ENCODE data around the gene SDHA. TPM values are rescaled to one million over a fixed set of nuclear protein-coding genes. Genes with fewer than 3 reads are reported as not detected.

SDHA gene
- polyA plus RNA-seq, 3 donors, result 55.0 to 98.0 (median 91.5) TPM

GRCh38 chr5:171801-172331, 46.3 kb upstream of the SDHA start:
- H3K9ac ChIP-seq (ENCODE audit: insufficient read depth, low read length, poor library complexity, severe bottlenecking), result no peak overlapping the region
- no peak overlapping the region for H3K27ac ChIP-seq (ENCODE audit: low read depth in 1 of 2, low read length in 2 of 2)
- no peak overlapping the region for H2AFZ ChIP-seq (ENCODE audit: insufficient read depth, low read depth, low read length, poor library complexity, severe bottlenecking)
- H4K20me1 ChIP-seq (ENCODE audit: insufficient read depth, low read length), result no peaks in the 10 kb centered on the region
- H3K4me1 ChIP-seq (ENCODE audit: control insufficient read depth in 1 of 2, insufficient read depth in 2 of 2, low read length in 2 of 2), result no peaks in the 10 kb centered on the region
- H3K27me3 ChIP-seq (ENCODE audit: control insufficient read depth in 2 of 2, insufficient read depth in 2 of 2, low read length in 2 of 2), result no peaks in the 10 kb centered on the region
- H3K4me3 Mint-ChIP-seq, result no peak overlapping the region
- no peak overlapping the region for H3K27ac Mint-ChIP-seq
- no peak overlapping the region for H3K4me3 ChIP-seq (replicated peaks in 1 of 3; ENCODE audit: low read depth in 2 of 3, low read length in 3 of 3)
- no peaks in the 10 kb centered on the region for H3K9me3 ChIP-seq (replicated peaks in 1 of 2; ENCODE audit: control insufficient read depth in 1 of 2, insufficient read depth in 1 of 2, low read length in 2 of 2)
- H3K79me2 ChIP-seq (ENCODE audit: insufficient read depth, low read length), result no peaks in the 10 kb centered on the region
- H3K9me3 Mint-ChIP-seq, result no peaks in the 10 kb centered on the region
- 92% methylated on average over 20 of the region's 23 CpGs for WGBS (ENCODE audit: insufficient coverage)
- H3K4me1 Mint-ChIP-seq, result no peaks in the 10 kb centered on the region
- no peak overlapping the region for H3K4me2 ChIP-seq (replicated peaks; ENCODE audit: extremely low read depth, low read length, poor library complexity, severe bottlenecking)
- DNase-seq, result no peak
- intact Hi-C loops (cut with micrococcal nuclease), result no loop called here
- no peaks in the 10 kb centered on the region for H3K36me3 Mint-ChIP-seq
- H3K27me3 Mint-ChIP-seq (ENCODE audit: low read depth in 3 of 3), result peaks cover 0 to 9% (median 2%) of the 10 kb centered on the region in 3 donors
- H3K36me3 ChIP-seq (replicated peaks in 1 of 2; ENCODE audit: control insufficient read depth in 1 of 2, insufficient read depth in 2 of 2, low read length in 2 of 2), result no peaks in the 10 kb centered on the region
- TF ChIP-seq, protein P1, sequence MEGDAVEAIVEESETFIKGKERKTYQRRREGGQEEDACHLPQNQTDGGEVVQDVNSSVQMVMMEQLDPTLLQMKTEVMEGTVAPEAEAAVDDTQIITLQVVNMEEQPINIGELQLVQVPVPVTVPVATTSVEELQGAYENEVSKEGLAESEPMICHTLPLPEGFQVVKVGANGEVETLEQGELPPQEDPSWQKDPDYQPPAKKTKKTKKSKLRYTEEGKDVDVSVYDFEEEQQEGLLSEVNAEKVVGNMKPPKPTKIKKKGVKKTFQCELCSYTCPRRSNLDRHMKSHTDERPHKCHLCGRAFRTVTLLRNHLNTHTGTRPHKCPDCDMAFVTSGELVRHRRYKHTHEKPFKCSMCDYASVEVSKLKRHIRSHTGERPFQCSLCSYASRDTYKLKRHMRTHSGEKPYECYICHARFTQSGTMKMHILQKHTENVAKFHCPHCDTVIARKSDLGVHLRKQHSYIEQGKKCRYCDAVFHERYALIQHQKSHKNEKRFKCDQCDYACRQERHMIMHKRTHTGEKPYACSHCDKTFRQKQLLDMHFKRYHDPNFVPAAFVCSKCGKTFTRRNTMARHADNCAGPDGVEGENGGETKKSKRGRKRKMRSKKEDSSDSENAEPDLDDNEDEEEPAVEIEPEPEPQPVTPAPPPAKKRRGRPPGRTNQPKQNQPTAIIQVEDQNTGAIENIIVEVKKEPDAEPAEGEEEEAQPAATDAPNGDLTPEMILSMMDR (IDR thresholded peaks at IDR 0.05), result no peak

DNA sequence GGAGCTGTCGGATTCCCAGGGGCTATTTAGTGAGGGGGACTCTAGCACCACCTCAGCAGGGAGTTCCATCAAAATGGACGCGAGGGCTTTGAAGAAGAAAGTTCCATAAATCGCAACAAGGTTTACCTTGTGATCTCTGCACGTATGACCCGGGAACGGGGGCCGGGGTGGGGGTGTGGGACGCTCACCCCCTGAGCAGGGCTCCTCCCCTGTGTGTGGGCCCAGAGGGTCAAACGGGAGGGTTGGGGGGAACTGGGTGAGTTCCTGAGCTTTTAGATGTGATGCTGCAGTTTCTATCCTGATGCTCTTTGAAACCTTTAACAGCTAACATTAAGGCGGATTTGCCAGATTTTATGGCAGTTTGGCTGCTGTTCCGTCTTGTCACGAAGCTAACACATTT, 45.7 kb upstream of the SDHA start:
- Mint-ChIP-seq H3K4me1 (no peaks in the 10 kb centered on the region), H3K27me3 (ENCODE audit: low read depth in 3 of 3) (peaks cover 0 to 9% (median 2%) of the 10 kb centered on the region in 3 donors), H3K27ac (no peak overlapping the region), H3K36me3 (no peaks in the 10 kb centered on the region), H3K4me3 (no peak overlapping the region), H3K9me3 (no peaks in the 10 kb centered on the region)
- Histone ChIP-seq H4K20me1 (ENCODE audit: insufficient read depth, low read length) (no peaks in the 10 kb centered on the region), H3K4me2 (replicated peaks; ENCODE audit: extremely low read depth, low read length, poor library complexity, severe bottlenecking) (no peak overlapping the region), H3K27me3 (ENCODE audit: control insufficient read depth in 2 of 2, insufficient read depth in 2 of 2, low read length in 2 of 2) (no peaks in the 10 kb centered on the region), H3K79me2 (ENCODE audit: insufficient read depth, low read length) (no peaks in the 10 kb centered on the region), H3K4me3 (replicated peaks in 1 of 3; ENCODE audit: low read depth in 2 of 3, low read length in 3 of 3) (no peak overlapping the region), H3K9me3 (replicated peaks in 1 of 2; ENCODE audit: control insufficient read depth in 1 of 2, insufficient read depth in 1 of 2, low read length in 2 of 2) (no peaks in the 10 kb centered on the region), H3K36me3 (replicated peaks in 1 of 2; ENCODE audit: control insufficient read depth in 1 of 2, insufficient read depth in 2 of 2, low read length in 2 of 2) (no peaks in the 10 kb centered on the region), H3K9ac (ENCODE audit: insufficient read depth, low read length, poor library complexity, severe bottlenecking) (no peak overlapping the region), H3K27ac (ENCODE audit: low read depth in 1 of 2, low read length in 2 of 2) (no peak overlapping the region), H2AFZ (ENCODE audit: insufficient read depth, low read depth, low read length, poor library complexity, severe bottlenecking) (no peak overlapping the region), H3K4me1 (ENCODE audit: control insufficient read depth in 1 of 2, insufficient read depth in 2 of 2, low read length in 2 of 2) (no peaks in the 10 kb centered on the region)
- intact Hi-C loops (cut with micrococcal nuclease), result no loop called here
- DNase-seq, result no peak
- 96% methylated on average over 12 of the region's 13 CpGs for WGBS (ENCODE audit: insufficient coverage)
- TF ChIP-seq, protein P1 (IDR thresholded peaks at IDR 0.05), result no peak

Measured in CD14-positive monocyte (primary cell).